NCI-H345 treated with DMSO at 0.1 percent for 48 hours (cell line): Measurements from ENCODE around the gene RGL2.
A peak's percentile ranks its signal among the peaks of the same experiment; 100 is the strongest.

Experiments used
- DNase-seq: peaks from one replicate; lab custom pipeline; 2025; ENCODE audit not compliant: unreplicated experiment; lab: John Stamatoyannopoulos, UW

RGL2 gene

DNA sequence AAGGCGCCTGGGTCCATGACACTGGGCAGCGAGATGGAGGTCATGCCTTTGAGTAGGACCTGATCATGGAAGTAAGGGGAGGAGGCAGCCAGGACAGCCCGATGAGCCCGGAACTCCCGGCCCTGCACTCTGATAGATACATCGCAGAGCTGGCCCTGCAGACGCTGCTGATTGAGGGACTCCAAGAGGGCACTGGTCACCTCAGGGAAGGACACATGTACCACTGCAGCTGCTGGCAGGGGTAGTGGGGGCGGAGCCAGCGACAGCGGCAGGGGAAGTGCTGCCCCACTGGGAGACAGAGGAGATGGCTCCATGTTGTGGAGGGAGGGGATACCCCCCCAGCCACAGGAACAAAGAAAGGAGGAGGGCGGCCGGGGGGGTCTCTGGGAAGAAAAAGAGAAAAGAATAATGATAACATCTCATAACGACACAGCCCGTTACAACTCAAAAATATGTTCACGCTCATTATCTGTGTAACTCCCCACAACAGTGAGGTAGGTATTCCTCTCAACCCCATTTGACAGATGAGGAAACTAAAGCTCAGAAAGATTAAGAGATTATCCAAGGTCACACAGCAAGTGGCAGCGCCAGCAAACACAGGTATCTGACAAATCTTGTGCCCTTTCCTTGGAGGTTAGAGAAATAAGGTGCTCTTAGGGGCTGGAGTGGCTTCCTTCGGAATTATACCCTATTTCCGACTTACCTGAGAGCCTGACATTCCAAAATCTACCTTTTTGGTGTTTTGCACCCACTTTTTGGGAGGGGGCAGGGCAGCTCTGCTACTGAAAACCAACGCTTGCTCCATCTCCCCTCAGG is 18.1 kb upstream of the RGL2 start:
- no peak for DNase-seq

GRCh38 chr6:33315793-33316602 is 17.3 kb upstream of the RGL2 start:
- DNase-seq: no peak

GRCh38 chr6:33314943-33315792 is 16.4 kb upstream of the RGL2 start:
- no peak for DNase-seq

DNA sequence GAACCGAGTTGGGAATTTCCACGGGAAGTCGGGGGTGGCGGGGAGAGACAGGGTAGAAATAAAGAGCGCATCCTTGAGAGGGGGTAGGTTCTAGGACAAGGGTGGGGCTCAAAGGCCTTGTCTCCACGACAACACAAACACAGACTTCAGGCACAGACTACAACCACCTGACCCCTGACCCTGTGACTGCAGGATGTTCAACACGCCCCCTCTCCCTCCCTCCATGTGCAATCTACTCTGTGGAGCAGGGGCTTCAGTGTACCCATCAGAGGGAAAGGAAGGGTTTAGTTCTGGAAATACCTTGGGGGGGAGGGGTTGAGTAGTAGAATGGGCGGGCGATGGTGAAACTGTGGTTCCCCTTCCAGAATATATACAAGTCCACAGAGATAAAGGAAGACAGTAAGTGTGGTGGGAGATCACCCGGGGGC is 15.8 kb upstream of the RGL2 start:
- peak; percentile 21 for DNase-seq

DNA sequence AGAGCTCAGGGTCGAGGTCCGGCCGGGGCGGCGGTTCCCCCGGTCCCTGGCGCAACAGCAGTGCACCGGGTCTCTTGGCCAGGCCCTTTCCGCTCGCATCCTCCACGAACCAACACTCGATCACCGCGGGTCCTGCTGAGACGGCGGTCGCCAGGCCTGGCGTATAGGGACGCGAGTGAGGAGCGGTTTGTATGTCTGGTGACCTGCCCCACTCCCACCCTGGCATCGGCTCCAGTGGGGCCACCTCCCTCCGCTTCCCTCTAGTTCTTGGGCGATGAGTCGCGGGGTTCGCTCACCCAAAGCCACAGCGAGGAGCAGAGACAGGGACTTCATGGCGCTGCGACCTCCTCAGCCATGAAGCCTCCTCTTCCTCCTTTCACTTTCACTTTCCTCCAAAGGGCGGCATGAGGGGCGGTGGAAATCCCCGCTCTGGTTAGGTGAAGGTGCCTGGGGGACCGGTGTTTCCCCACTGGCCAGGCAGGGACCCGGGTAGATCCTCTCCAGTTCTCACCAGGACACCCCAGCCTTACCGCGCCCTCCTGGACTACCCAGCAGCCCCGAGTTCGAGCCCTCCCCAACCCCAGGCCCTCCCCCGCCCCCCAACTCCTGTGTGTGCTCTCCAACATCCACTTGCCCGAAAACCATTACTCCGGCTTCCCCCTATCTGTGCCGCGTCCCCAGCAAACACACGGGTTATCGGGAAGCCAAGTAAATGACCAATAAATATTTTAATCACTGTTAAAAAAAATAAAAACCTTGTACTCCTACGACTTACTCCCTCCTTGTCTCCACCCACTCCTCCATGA is 15.2 kb upstream of the RGL2 start, which contains the start of gene TAPBP:
TSS of gene TAPBP (minus strand) at position 370 of the 806 bp plus-strand sequence. CDS start at position 333, 37 bp downstream.
- DNase-seq: peak; percentile 36

DNA sequence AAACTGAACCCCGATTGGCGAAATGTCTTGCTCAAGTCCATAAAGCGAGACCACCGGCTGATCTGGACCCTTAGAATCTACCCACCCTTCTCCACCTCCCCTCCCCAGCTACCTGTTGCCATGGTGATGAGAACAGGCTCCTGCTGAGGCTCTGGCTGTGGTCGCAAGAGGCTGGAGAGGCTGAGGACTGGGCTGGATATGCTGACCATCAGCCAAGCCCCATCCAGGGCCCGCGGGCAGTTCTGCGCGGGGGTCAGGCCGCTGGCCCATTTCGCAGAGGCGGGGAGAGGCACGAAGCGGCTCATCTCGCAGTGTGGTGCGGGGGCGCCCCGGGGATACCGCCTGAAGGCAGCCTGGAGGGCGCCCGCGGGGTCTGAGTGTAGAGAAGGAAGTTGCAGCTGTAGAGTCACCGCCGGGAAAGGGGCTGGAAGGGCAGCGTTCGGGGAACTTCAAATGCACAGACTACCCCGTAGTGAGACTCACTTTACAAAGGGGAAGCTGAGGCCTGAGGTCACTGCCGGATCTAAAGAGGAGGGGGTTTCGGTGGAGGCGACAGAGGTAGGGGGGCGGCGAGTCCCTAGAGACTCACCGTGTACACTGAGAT is 14.5 kb upstream of the RGL2 start:
- DNase-seq: peak; percentile 36

GRCh38 chr6:33312361-33313104 is 13.8 kb upstream of the RGL2 start:
- DNase-seq: peak; percentile 75

DNA sequence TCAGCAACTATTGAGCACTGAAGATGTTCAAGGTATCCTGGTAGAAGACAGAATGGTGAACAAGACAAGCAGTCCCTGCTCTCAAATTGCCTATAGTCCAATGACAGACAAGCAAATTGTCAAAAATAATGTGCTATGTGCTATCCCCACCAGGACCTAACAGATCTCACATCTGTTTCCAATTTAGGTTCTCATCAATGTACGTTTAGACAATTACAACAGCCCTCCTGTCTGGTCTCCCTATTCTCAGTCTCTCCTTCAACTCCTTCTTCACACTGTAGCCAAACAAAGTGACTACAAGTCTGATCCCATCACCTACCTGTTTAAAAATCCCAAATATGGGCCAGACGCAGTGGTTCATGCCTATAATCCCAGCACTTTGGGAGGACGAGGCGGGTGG is 7.6 kb upstream of the RGL2 start:
- no peak for DNase-seq

- DNase-seq: no peak
Measured at GRCh38 chr6:33305052-33305451, 6.3 kb upstream of the RGL2 start.

- DNase-seq: no peak
Measured at GRCh38 chr6:33304216-33304615, 5.5 kb upstream of the RGL2 start.

GRCh38 chr6:33301877-33302276 is 3.1 kb upstream of the RGL2 start:
- DNase-seq: no peak

GRCh38 chr6:33299237-33299944 is 649 bp upstream of the RGL2 start:
- DNase-seq: peak; percentile 83

GRCh38 chr6:33297956-33298772 is 578 bp downstream of the RGL2 start:
- no peak for DNase-seq

DNA sequence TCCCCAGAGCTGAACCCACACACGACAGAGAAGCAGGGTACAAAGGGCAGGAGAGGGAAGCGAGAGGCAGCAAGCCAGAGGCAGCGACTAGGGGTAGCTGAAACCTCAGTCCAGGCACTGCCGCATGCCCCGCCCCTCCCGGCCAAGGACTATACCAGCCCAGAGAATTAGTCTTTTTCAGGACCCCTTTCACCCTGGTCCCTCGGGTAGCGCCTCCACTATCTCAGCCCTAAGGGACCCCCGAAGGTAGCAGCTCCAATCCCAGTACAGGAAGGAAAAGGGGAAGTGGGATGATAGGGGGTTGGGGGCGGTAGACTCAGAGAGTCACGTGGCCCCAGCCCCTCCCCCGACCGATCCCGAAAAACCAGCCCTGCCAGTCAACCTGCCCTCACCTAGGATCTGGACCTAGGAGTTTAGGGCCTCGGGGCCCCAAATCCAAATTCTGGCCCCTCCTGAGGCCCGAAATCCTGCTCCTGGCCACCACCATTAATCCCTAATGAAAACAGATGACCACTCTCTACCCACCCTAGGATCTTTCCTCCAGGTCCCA is 1.3 kb downstream of the RGL2 start:
- no peak for DNase-seq

DNA sequence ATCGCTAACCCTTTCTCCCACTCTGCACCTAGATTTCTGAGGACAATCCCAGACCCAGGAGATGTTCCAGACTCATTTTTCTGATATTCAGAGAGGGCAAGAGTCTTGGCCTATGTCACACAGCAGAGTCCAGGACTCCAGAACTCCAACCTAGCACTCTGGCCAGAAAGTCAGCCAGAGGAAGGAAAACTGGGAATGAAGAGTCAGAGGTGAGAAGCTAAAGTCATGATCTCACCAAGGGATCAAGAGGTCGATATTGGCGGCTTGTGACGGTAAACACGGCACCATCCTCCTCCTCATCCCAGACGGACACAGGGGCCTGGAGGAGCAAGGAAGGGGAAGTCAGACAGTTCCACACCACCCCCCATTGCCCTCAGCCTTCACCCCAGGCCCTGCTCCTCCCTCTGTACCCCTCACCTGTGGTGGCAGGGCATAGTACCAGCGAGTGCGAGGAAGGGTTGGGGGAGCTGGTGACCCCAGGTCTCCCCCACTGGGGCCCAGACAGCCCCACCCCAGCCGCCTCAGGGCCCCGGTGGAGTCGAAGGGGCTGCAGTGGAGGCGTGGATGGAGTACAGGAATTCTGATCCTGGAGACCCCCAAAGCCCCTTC is 1.8 kb downstream of the RGL2 start:
- DNase-seq: no peak

DNA sequence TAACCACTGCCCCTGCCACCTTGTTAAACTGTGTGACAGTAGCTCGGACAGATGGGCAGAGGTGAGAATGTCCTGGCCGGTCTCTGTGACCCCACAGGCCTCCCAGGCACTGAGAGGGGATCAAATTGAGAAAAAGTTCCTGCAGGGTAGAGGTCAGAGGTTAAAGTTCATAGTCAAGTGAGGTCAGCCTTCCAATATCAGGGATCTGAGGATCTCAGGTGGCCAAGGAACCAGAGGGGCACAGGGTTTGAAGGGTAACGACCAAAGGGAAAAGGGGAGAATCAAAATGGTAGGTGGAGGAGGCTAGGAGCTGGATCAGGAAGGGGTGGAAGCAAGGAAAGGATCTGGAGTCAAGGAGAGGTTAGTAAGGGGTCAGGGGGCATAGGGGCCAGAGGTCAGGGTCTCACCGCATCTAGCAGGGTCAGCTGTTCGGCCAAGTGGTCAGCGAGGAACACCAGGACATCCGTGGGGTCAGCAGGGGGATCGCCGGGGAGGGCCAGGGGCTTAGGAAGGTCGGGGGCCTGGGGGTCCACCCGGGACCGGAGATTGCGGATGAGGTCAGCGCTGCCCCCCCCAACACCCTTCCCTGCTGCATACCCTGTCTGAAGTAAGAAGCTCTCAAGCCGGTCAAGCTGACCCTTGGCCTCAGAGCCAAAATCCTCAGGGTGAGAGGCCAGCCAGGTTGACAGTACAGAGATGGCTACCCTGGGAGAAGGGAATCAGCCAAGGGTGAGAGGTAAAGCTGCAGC is 2.9 kb downstream of the RGL2 start:
- no peak for DNase-seq
